ENCODE measurements around the gene ADH5.

ADH5 gene

DNA sequence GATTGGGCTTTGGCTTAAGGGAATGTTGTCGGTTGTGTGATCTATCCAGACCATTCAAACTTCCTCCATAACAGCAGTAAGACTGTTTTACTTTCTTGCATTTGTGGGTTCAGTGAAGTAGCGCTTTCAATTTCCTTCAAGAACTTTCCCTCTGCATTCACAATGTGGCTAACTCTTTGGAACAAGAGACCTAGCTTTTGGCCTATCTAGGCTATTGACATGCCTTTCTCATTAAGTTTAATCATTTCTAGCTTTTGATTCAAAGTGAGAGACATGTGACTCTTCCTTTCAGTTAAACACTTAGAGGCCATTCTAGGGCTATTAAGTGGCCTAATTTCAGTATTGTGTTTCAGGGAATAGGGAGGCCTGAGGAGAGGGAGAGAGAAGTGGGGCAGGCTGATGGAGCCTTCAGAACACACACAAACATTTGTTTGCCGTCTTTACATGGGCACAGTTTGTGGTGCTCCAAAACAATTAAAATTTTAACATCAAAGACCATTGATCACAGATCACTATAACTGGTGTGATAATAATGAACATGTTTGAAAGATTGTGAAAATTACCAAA lies 34.1 kb downstream of the ADH5 start:
- H3K4me3 ChIP-seq (ENCODE audit: low read depth, low read length), result no peak overlapping the region
- TF ChIP-seq, protein P1, sequence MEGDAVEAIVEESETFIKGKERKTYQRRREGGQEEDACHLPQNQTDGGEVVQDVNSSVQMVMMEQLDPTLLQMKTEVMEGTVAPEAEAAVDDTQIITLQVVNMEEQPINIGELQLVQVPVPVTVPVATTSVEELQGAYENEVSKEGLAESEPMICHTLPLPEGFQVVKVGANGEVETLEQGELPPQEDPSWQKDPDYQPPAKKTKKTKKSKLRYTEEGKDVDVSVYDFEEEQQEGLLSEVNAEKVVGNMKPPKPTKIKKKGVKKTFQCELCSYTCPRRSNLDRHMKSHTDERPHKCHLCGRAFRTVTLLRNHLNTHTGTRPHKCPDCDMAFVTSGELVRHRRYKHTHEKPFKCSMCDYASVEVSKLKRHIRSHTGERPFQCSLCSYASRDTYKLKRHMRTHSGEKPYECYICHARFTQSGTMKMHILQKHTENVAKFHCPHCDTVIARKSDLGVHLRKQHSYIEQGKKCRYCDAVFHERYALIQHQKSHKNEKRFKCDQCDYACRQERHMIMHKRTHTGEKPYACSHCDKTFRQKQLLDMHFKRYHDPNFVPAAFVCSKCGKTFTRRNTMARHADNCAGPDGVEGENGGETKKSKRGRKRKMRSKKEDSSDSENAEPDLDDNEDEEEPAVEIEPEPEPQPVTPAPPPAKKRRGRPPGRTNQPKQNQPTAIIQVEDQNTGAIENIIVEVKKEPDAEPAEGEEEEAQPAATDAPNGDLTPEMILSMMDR (IDR thresholded peaks at IDR 0.05; ENCODE audit: borderline replicate concordance, insufficient read depth, low read depth, low read length), result no peak

DNA sequence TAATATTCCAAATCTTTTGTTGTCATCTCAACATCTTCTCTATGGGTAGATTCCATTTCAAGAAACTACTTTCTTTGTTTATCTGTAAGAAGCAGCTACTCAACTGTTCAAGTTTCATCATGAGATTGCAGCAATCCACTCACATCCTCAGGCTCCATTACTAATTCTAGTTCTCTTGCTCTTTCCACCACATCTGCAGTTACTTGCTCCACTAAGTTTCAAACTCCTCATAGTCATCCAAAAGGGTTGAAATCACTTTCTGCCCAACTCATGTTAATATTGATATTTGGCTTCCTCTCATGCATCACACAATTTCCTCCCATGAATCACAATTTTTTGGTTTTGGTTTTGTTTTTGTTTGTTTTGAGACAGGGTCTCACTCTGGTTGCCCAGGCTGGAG lies 35.7 kb downstream of the ADH5 start:
- H3K4me3 ChIP-seq (ENCODE audit: low read depth, low read length), result no peak overlapping the region
- TF ChIP-seq, protein P1 (IDR thresholded peaks at IDR 0.05; ENCODE audit: borderline replicate concordance, insufficient read depth, low read depth, low read length), result no peak

DNA sequence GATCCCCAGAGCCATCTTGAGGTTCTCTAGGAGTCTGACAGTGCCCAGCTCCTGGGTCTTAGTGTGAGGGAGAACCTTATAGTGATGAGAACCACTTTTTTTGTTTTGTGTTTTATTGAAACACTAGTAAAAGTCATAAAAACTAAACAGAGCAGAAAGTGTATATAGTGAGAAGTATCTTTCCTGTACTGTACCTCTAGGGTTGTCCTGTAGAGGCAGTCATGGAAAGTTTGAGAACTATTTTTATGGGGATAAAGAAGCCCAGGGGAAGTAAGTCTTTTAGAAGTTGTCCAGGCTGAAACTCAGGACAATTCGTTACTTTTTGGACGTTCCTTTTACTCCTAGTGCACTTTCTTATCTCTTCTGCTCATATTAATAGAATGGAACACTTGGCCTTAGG lies 40.9 kb downstream of the ADH5 start:
- H3K4me3 ChIP-seq (ENCODE audit: low read depth, low read length), result no peak overlapping the region
- TF ChIP-seq, protein P1 (IDR thresholded peaks at IDR 0.05; ENCODE audit: borderline replicate concordance, insufficient read depth, low read depth, low read length), result no peak

DNA sequence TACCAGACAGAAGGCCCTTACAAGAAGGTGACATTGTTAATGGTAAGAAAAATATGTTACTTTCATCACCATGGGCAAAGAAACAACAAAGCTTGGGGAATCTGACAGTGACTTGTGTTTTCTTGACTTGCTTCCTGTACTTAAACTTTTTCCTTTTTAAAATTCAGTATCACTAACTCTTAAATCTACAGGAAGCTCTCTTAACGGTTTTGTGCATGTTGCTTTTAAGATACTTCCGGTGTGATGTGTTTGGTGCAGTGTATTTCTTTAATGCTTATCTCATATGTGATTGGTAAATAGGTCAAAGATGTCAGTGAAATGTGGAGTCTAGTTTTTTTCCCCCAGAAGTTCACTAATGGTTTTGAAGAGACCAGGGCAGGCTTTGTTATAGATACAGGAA lies 45.2 kb downstream of the ADH5 start:
- no peak overlapping the region for H3K4me3 ChIP-seq (ENCODE audit: low read depth, low read length)
- TF ChIP-seq, protein P1 (IDR thresholded peaks at IDR 0.05; ENCODE audit: borderline replicate concordance, insufficient read depth, low read depth, low read length), result no peak

GRCh38 chr4:99038213-99038612 lies 50.4 kb downstream of the ADH5 start:
- H3K4me3 ChIP-seq (ENCODE audit: low read depth, low read length), result no peak overlapping the region
- TF ChIP-seq, protein P1 (IDR thresholded peaks at IDR 0.05; ENCODE audit: borderline replicate concordance, insufficient read depth, low read depth, low read length), result no peak

DNA sequence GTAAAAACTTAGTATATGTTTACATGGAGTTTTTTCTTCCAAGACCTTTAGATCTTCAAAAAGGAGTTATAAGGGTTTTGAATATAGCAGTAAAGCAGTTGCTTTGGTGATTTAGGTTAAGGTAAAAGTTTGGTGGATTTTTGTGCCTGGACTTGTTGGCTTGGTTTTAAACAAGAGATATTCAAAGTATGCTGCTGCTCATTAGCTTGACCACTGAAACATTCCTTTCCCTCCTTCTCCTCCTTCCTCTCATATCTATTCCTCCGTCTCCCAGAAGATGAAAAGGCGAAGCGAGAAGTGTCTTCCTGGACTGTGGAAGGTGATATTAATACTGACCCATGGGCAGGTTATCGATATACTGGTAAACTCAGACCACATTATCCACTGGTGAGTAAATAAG lies 54.6 kb downstream of the ADH5 start:
- TF ChIP-seq, protein P1 (IDR thresholded peaks at IDR 0.05; ENCODE audit: borderline replicate concordance, insufficient read depth, low read depth, low read length), result no peak
- no peak overlapping the region for H3K4me3 ChIP-seq (ENCODE audit: low read depth, low read length)

DNA sequence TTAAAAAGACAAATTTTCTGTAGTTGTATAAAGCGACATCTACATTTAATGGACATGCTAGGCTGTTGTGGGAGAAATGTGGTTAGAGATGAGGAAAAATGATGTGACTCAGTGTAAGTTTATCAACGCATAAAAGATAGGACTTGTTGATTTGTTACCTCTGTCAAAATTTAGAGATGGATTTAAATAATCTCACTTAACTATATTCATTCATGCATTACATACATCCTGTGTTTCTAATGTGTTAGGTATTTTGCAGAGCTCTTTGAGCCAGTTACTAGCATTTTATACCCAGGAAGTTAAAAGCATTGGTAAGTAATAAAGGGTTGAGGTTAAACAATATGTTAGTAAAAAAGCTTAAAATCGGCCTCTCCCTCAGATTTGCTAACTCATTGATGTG lies 58.7 kb downstream of the ADH5 start:
- TF ChIP-seq, protein P1 (IDR thresholded peaks at IDR 0.05; ENCODE audit: borderline replicate concordance, insufficient read depth, low read depth, low read length), result no peak
- no peak overlapping the region for H3K4me3 ChIP-seq (ENCODE audit: low read depth, low read length)

Data from GM12875 (cell line).